Neutrophil (primary cell): ENCODE measurements around the gene TEF.

Experiments used
- H3K27ac ChIP-seq: fragments of 200-600 bp; sonication (generic); 2 replicates; pipeline ENCODE4 v1.5.1; 2016; ENCODE audit warnings: mild to moderate bottlenecking, moderate library complexity
- H3K27me3 ChIP-seq: fragments of 200-600 bp; sonication (generic); 2 replicates; pipeline ENCODE4 v1.6.0; 2016; ENCODE audit warnings: mild to moderate bottlenecking
- H3K36me3 ChIP-seq: fragments of 200-600 bp; sonication (generic); 2 replicates; pipeline ENCODE4 v1.5.1; 2017
- H3K4me1 ChIP-seq, 2 experiments: fragments of 200-600 bp in 1 of 2; sonication (generic) in 1 of 2; 1 replicate in 1 of 2; 2 replicates in 1 of 2; pipeline versions ENCODE4 v1.5.1 to v1.6.1; 2013 to 2016; ENCODE audit warnings: low read depth in 1 of 2, low read length in 1 of 2, mild to moderate bottlenecking in 1 of 2, moderate library complexity in 1 of 2; ENCODE audit not compliant: control insufficient read depth in 1 of 2, insufficient read depth in 1 of 2
- H3K4me3 ChIP-seq, 2 experiments: fragments of 200-600 bp in 1 of 2; sonication (generic) in 1 of 2; 1 replicate in 1 of 2; 2 replicates in 1 of 2; pipeline ENCODE4 v1.5.1; 2013 to 2016; ENCODE audit warnings: low read depth in 1 of 2, low read length in 1 of 2, mild to moderate bottlenecking in 1 of 2, moderate library complexity in 1 of 2
- H3K9me3 ChIP-seq: fragments of 200-600 bp; sonication (generic); 2 replicates; pipeline ENCODE4 v1.5.1; 2016
- CTCF ChIP-seq: fragments of 200-600 bp; sonication (generic); IDR thresholded peaks from 2 replicates; pipeline ENCODE4 v1.5.1; 2016; ENCODE audit warnings: antibody characterized with exemption

TEF gene

GRCh38 chr22:41369837-41370236 is 11.9 kb upstream of the TEF start:
- Histone ChIP-seq H3K27me3 (no peaks in the 10 kb centered on the region), H3K36me3 (no peaks in the 10 kb centered on the region), H3K4me3 (no peak overlapping the region), H3K27ac (no peak overlapping the region), H3K4me1 (peaks cover 13 to 15% of the 10 kb centered on the region in 2 experiments), H3K9me3 (no peaks in the 10 kb centered on the region)
- no peak for TF ChIP-seq CTCF

- Histone ChIP-seq H3K4me3 (no peak overlapping the region), H3K27ac (no peak overlapping the region), H3K36me3 (no peaks in the 10 kb centered on the region), H3K9me3 (no peaks in the 10 kb centered on the region), H3K27me3 (peaks cover 7% of the 10 kb centered on the region), H3K4me1 (peaks cover 9 to 16% of the 10 kb centered on the region in 2 experiments)
- TF ChIP-seq CTCF = no peak
These were observed 3.9 kb upstream of the TEF start for GRCh38 chr22:41377846-41378245.

GRCh38 chr22:41380993-41381328 is 781 bp upstream of the TEF start:
- H3K4me1 ChIP-seq = peaks cover 9 to 16% of the 10 kb centered on the region in 2 experiments
- peak overlapping the region; percentile 79 for H3K27ac ChIP-seq
- no peaks in the 10 kb centered on the region for H3K9me3 ChIP-seq
- H3K4me3 ChIP-seq = peak overlapping the region; percentile 71 to 96
- TF ChIP-seq CTCF = no peak
- peaks cover 7% of the 10 kb centered on the region for H3K27me3 ChIP-seq
- H3K36me3 ChIP-seq = no peaks in the 10 kb centered on the region

- peak overlapping the region; percentile 71 to 96 for H3K4me3 ChIP-seq
- H3K9me3 ChIP-seq = no peaks in the 10 kb centered on the region
- peak overlapping the region; percentile 79 for H3K27ac ChIP-seq
- peaks cover 9 to 16% of the 10 kb centered on the region in 2 experiments for H3K4me1 ChIP-seq
- TF ChIP-seq CTCF = no peak
- no peaks in the 10 kb centered on the region for H3K36me3 ChIP-seq
- peaks cover 7% of the 10 kb centered on the region for H3K27me3 ChIP-seq
These were observed 396 bp downstream of the TEF start for GRCh38 chr22:41382098-41382578.

- no peaks in the 10 kb centered on the region for H3K36me3 ChIP-seq
- H3K9me3 ChIP-seq = no peaks in the 10 kb centered on the region
- H3K4me3 ChIP-seq = peak overlapping the region; percentile 71 to 96
- peaks cover 7% of the 10 kb centered on the region for H3K27me3 ChIP-seq
- TF ChIP-seq CTCF = no peak
- H3K27ac ChIP-seq = no peak overlapping the region
- peaks cover 9 to 16% of the 10 kb centered on the region in 2 experiments for H3K4me1 ChIP-seq
These were observed 868 bp downstream of the TEF start for GRCh38 chr22:41382610-41383009.

GRCh38 chr22:41383085-41383484 is 1.3 kb downstream of the TEF start:
- H3K27me3 ChIP-seq = peaks cover 7% of the 10 kb centered on the region
- H3K36me3 ChIP-seq = no peaks in the 10 kb centered on the region
- no peaks in the 10 kb centered on the region for H3K9me3 ChIP-seq
- peaks cover 9 to 16% of the 10 kb centered on the region in 2 experiments for H3K4me1 ChIP-seq
- peak overlapping the region in 1 of 2 experiments; percentile 96 for H3K4me3 ChIP-seq
- no peak overlapping the region for H3K27ac ChIP-seq
- no peak for TF ChIP-seq CTCF
